Activated naive CD8-positive, alpha-beta T cell treated with anti-CD3 and anti-CD28 coated beads, Interleukin-2, amount 50 U/mL, for 24 hours (primary cell): ENCODE results near the gene MED31.

ENCODE experiments used
- ATAC-seq: fragments of 150-1000 bp; cut with Tn5 transposase; one replicate; pipeline ENCODE4 v1.10.0; 2021
- DNase-seq: peaks from one replicate; pipeline ENCODE4 v3.0.0; 2021
- H3K27ac Mint-ChIP-seq: one replicate; pipeline ENCODE4 v1.8.0; 2021; ENCODE audit warnings: mild to moderate bottlenecking, mixed read lengths
- H3K27me3 Mint-ChIP-seq: one replicate; pipeline ENCODE4 v1.8.0; 2021; ENCODE audit warnings: mixed read lengths
- H3K36me3 Mint-ChIP-seq: one replicate; pipeline ENCODE4 v1.8.0; 2021; ENCODE audit warnings: low read depth, mixed read lengths
- H3K4me1 Mint-ChIP-seq: one replicate; pipeline ENCODE4 v1.8.0; 2021; ENCODE audit warnings: mixed read lengths
- H3K4me3 Mint-ChIP-seq: one replicate; pipeline ENCODE4 v1.8.0; 2021; ENCODE audit warnings: mild to moderate bottlenecking, moderate library complexity, mixed read lengths
- H3K9me3 Mint-ChIP-seq: one replicate; pipeline ENCODE4 v1.8.0; 2021; ENCODE audit warnings: mixed read lengths

Gene MED31

DNA sequence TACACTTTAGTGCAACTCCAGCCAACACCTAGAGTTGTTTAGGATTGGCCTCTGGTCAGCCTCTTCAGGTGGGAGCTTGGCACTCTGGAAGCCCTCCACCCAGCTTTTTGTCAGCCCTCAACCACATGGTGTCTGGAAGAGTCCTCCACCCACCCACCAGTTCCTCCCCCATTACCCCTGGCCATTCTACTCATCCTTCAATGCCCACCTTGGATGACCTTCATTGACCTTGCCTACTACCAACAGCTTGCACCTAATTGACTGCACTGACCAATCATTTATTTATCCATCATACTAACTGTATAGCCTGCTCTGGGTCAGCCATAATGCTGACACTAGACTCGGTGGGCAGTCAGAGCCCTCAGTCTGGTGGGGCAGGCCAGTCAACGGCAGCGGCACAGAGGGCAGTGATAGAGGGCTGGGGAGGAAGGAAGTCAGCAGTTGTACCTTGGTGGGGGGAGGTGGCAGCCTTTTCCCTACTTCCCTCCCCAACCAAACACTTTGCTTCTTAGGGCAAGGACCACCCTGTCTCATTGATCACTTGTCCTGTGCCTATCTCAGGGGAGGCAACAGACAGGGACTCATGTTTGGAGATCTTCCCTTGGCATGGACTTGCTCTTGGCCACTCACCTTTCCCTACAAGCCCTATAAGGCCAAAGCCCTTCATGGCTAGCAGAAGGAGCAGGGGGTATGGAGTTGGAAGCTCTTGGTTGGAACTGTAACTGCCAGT, 32.5 kb upstream of the MED31 start:
- Mint-ChIP-seq H3K4me3 (no peak overlapping the region), H3K4me1 (no peaks in the 10 kb centered on the region), H3K27ac (no peak overlapping the region), H3K27me3 (peaks cover 31% of the 10 kb centered on the region), H3K36me3 (no peaks in the 10 kb centered on the region), H3K9me3 (no peaks in the 10 kb centered on the region)
- DNase-seq: no peak
- ATAC-seq: no peak

GRCh38 chr17:6683081-6683684, 31.8 kb upstream of the MED31 start:
- DNase-seq (no peak), ATAC-seq (no peak)
- H3K4me1 Mint-ChIP-seq: peaks cover under 1% of the 10 kb centered on the region
- H3K27ac Mint-ChIP-seq: no peak overlapping the region
- H3K9me3 Mint-ChIP-seq: no peaks in the 10 kb centered on the region
- H3K36me3 Mint-ChIP-seq: no peaks in the 10 kb centered on the region
- peaks cover 38% of the 10 kb centered on the region for H3K27me3 Mint-ChIP-seq
- H3K4me3 Mint-ChIP-seq: no peak overlapping the region

- Mint-ChIP-seq H3K9me3 (no peaks in the 10 kb centered on the region), H3K4me3 (no peak overlapping the region), H3K4me1 (peaks cover 7% of the 10 kb centered on the region), H3K27ac (no peak overlapping the region), H3K27me3 (peaks cover 43% of the 10 kb centered on the region), H3K36me3 (no peaks in the 10 kb centered on the region)
- ATAC-seq (no peak), DNase-seq (no peak)
These were observed 30.9 kb upstream of the MED31 start for GRCh38 chr17:6682339-6682738.

DNA sequence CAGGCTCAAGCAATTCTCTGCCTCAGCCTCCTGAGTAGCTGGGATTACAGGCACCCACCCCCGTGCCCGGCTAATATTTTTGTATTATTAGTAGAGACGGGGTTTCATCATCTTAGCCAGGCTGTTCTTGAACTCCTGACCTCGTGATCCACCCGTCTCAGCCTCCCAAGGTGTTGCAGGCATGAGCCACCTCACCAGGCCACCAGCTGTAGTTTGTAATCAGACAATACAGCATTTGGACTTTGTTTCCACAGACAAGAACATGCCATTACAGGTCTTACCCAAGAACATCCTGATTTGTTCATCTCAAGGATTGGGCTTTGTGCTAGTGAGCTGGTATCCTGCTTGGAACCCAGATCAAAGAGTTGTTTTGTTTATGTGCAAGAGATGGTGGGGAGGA, 30.3 kb upstream of the MED31 start:
- Mint-ChIP-seq H3K36me3 (no peaks in the 10 kb centered on the region), H3K27ac (no peak overlapping the region), H3K4me3 (no peak overlapping the region), H3K27me3 (peaks cover 43% of the 10 kb centered on the region), H3K9me3 (no peaks in the 10 kb centered on the region), H3K4me1 (peaks cover 7% of the 10 kb centered on the region)
- ATAC-seq: no peak
- DNase-seq: no peak

DNA sequence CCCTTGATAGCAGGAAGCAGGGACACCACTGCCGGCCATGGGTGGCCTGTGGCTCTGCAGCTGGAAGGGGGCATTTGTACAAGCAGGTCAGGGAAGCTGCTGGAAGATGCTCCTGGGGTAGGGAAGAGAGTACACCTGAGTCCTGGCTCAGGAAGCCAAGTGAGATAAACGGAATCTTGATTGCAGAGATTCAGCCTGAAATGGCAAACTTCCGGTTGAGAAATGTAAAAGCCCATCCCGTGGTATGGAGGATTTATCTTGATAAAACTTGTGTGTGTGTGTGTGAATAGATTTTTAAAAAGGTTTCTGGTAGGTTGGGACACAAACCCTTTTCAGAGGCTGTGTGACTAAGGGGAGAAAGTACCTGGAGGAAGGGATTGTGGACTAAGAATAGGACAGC, 29.8 kb upstream of the MED31 start:
- Mint-ChIP-seq H3K9me3 (no peaks in the 10 kb centered on the region), H3K27me3 (peaks cover 43% of the 10 kb centered on the region), H3K36me3 (no peaks in the 10 kb centered on the region), H3K4me1 (peaks cover 7% of the 10 kb centered on the region), H3K27ac (no peak overlapping the region), H3K4me3 (no peak overlapping the region)
- ATAC-seq (no peak), DNase-seq (no peak)

GRCh38 chr17:6679241-6679640, 27.8 kb upstream of the MED31 start:
- Mint-ChIP-seq H3K4me3 (no peak overlapping the region), H3K9me3 (no peaks in the 10 kb centered on the region), H3K27ac (no peak overlapping the region), H3K4me1 (peaks cover 7% of the 10 kb centered on the region), H3K27me3 (peaks cover 38% of the 10 kb centered on the region), H3K36me3 (no peaks in the 10 kb centered on the region)
- DNase-seq (no peak), ATAC-seq (no peak)

- Mint-ChIP-seq H3K4me1 (peaks cover 7% of the 10 kb centered on the region), H3K27me3 (peaks cover 35% of the 10 kb centered on the region), H3K27ac (no peak overlapping the region), H3K9me3 (no peaks in the 10 kb centered on the region), H3K4me3 (no peak overlapping the region), H3K36me3 (no peaks in the 10 kb centered on the region)
- DNase-seq (no peak), ATAC-seq (no peak)
These were observed 26.5 kb upstream of the MED31 start for GRCh38 chr17:6677946-6678345.

DNA sequence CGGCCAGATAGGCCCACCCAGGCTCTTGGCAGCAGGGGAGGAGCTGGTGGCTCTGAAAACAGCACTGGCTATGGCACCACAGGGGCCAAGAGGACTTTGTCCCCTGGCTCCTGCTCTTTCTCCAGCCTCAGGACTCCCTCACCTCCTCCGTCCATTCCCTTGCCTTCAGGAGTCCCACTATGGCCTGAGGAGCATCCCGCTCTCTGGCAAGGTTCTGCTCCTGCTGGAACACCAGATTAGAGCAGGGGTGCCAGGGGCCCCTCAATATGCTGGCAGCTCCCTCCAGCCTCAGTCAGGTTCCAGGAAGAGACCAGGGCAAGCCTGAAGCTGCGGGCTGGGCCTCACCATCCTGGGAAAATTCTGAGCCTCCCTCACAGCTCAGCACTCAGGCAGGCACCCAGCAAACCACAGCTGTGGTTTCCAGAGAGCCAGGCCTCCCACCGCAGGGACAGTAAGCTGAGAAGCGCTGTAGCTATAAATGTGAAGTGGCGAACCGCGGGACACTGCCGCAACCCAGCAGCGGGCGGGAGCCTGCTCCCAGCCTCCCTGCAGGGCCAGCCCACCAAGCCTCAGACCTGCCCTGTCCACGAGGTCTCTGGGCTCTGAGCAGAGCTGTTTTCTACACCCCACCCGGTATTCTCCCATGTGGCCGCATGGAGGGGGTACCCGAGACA, 25.9 kb upstream of the MED31 start:
- H3K4me1 Mint-ChIP-seq: peaks cover 7% of the 10 kb centered on the region
- no peaks in the 10 kb centered on the region for H3K36me3 Mint-ChIP-seq
- peaks cover 31% of the 10 kb centered on the region for H3K27me3 Mint-ChIP-seq
- H3K27ac Mint-ChIP-seq: no peak overlapping the region
- DNase-seq: peak; percentile 24
- H3K9me3 Mint-ChIP-seq: no peaks in the 10 kb centered on the region
- ATAC-seq: peak; percentile 49
- no peak overlapping the region for H3K4me3 Mint-ChIP-seq

- no peak overlapping the region for H3K4me3 Mint-ChIP-seq
- DNase-seq (no peak), ATAC-seq (no peak)
- H3K4me1 Mint-ChIP-seq: peaks cover 7% of the 10 kb centered on the region
- no peak overlapping the region for H3K27ac Mint-ChIP-seq
- H3K9me3 Mint-ChIP-seq: no peaks in the 10 kb centered on the region
- no peaks in the 10 kb centered on the region for H3K36me3 Mint-ChIP-seq
- H3K27me3 Mint-ChIP-seq: peaks cover 31% of the 10 kb centered on the region
These were observed 25.4 kb upstream of the MED31 start for GRCh38 chr17:6676802-6677157.

GRCh38 chr17:6675201-6675825, 23.9 kb upstream of the MED31 start:
- ATAC-seq: no peak
- Mint-ChIP-seq H3K4me1 (peaks cover 7% of the 10 kb centered on the region), H3K4me3 (no peak overlapping the region), H3K9me3 (no peaks in the 10 kb centered on the region), H3K27me3 (peaks cover 22% of the 10 kb centered on the region), H3K36me3 (no peaks in the 10 kb centered on the region), H3K27ac (no peak overlapping the region)
- no peak for DNase-seq

DNA sequence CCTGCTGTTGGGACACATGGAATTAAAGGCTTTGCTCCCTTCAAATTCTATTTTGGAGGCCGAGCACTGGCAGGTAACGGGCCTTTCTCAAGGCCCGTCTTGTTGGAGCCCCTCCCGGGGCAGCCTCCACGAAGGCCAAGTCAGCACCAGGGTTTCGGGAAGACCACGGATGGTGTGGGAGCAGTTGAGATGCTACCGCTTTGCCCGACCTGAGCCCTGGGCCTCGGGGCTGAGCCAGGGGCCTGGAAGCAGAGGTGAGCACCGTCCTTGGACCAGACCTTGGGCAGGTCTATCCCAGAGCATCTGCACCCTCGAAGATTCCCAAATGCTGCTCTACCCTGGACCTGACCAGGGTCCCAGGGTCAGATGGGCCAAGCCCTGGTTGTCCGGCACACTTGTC, 23.2 kb upstream of the MED31 start:
- H3K4me1 Mint-ChIP-seq: peaks cover 8% of the 10 kb centered on the region
- H3K27me3 Mint-ChIP-seq: peaks cover 17% of the 10 kb centered on the region
- no peak overlapping the region for H3K27ac Mint-ChIP-seq
- H3K36me3 Mint-ChIP-seq: no peaks in the 10 kb centered on the region
- no peak for DNase-seq
- no peak for ATAC-seq
- no peak overlapping the region for H3K4me3 Mint-ChIP-seq
- H3K9me3 Mint-ChIP-seq: no peaks in the 10 kb centered on the region

DNA sequence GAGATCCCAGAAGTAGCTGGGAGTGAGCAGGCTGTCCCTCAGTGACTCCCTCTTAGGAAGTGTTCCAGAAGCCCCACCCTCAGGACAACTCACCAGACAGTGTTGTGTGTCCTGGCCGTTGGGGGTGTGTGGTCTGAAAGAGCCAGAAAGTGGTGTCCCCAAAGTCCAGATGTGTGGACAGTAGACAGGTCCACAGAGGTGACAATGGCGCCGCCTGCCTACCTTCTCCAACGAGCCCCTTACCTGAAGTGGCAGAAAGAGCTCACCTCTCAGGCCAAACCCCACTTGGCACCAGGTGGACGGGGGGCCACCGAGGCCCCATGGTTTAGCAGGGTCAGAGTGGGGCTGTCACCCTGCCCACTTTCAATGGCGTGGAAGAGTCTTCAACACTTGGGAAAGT, 20.0 kb upstream of the MED31 start:
- no peaks in the 10 kb centered on the region for H3K36me3 Mint-ChIP-seq
- H3K27ac Mint-ChIP-seq: no peak overlapping the region
- H3K9me3 Mint-ChIP-seq: no peaks in the 10 kb centered on the region
- H3K4me3 Mint-ChIP-seq: no peak overlapping the region
- no peak for ATAC-seq
- H3K4me1 Mint-ChIP-seq: peaks cover 8% of the 10 kb centered on the region
- peaks cover 2% of the 10 kb centered on the region for H3K27me3 Mint-ChIP-seq
- no peak for DNase-seq

DNA sequence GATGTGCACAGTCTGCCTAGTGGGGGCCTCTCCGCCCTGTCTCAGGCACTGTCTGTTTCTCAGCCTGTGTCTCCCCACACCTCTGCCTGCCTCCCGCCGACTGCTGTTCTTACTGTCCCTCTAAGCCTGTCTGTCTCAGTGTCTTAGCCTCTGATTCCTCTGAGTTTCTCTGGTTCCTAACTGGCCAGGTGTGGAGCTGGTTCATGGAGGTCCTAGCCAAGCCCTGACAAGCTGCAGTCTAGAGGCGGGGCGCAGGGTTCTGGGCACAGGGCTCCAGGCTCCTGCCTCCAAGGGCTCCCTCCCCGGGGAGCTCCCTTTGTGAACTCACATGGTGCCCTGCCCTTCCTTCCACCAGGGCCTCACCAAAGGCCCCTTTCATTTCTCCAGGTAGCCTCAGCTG, 19.6 kb upstream of the MED31 start:
- H3K4me1 Mint-ChIP-seq: peaks cover 8% of the 10 kb centered on the region
- DNase-seq (no peak), ATAC-seq (no peak)
- H3K27ac Mint-ChIP-seq: no peak overlapping the region
- no peak overlapping the region for H3K4me3 Mint-ChIP-seq
- H3K27me3 Mint-ChIP-seq: peaks cover 2% of the 10 kb centered on the region
- no peaks in the 10 kb centered on the region for H3K9me3 Mint-ChIP-seq
- H3K36me3 Mint-ChIP-seq: no peaks in the 10 kb centered on the region

DNA sequence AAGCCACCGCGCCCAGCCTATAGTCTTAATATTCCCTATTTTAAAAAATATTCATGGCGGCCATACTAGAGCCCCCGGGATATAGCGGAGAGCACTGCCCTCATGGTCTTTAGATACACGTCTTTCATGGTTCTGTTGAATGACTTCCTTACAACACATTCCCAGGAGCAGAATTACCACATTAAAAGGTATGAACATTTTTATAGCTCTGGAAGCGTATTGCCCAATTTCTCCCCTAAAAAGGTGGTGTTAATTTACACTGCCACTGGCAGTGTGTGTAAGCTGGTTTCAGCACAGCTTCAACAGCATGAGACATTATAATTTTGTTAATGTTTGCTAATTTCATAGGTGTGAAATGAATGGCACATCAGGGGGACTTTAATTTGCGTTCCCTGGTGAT, 19.2 kb upstream of the MED31 start:
- no peak overlapping the region for H3K4me3 Mint-ChIP-seq
- H3K4me1 Mint-ChIP-seq: peaks cover 8% of the 10 kb centered on the region
- H3K27me3 Mint-ChIP-seq: peaks cover 2% of the 10 kb centered on the region
- ATAC-seq (no peak), DNase-seq (no peak)
- no peak overlapping the region for H3K27ac Mint-ChIP-seq
- H3K9me3 Mint-ChIP-seq: no peaks in the 10 kb centered on the region
- H3K36me3 Mint-ChIP-seq: no peaks in the 10 kb centered on the region
